Left lung (tissue), 10 donors: Measurements from ENCODE around the gene ARNT2. TPM values are rescaled to one million over a fixed set of nuclear protein-coding genes. Genes with fewer than 3 reads are reported as not detected.
A peak's percentile ranks its signal among the peaks of the same experiment; 100 is the strongest.

Source experiments
- ATAC-seq: fragments of 200-7000 bp; cut with Tn5 transposase; one replicate; pipeline ENCODE4 v1.9.1; 2020; ENCODE audit warnings: moderate library complexity
- DNase-seq, 4 donors: peaks; one replicate each; pipeline ENCODE4 v3.0.0-alpha.2; 2013 to 2020
- H3K27ac ChIP-seq, 2 donors: fragments of 200-600 bp; sonication (generic) in 1 of 2; one replicate each; pipeline versions ENCODE4 v1.5.0 to v1.8.0; 2020 to 2021
- H3K27me3 ChIP-seq, 2 donors: fragments of 200-600 bp; sonication (generic) in 1 of 2; one replicate each; pipeline versions ENCODE4 v1.5.0 to v1.8.0; 2020 to 2021
- H3K36me3 ChIP-seq, 2 donors: fragments of 200-600 bp; sonication (generic) in 1 of 2; one replicate each; pipeline versions ENCODE4 v1.5.0 to v1.8.0; 2020 to 2021
- H3K4me1 ChIP-seq, 2 donors: fragments of 200-600 bp; one replicate each; pipeline ENCODE4 v1.8.0; 2021
- H3K4me3 ChIP-seq, 2 donors: fragments of 200-600 bp; sonication (generic) in 1 of 2; one replicate each; pipeline versions ENCODE4 v1.5.0 to v1.8.0; 2020 to 2021; ENCODE audit warnings: mild to moderate bottlenecking in 1 of 2
- H3K9me3 ChIP-seq, 2 donors: fragments of 200-600 bp; sonication (generic) in 1 of 2; one replicate each; pipeline versions ENCODE4 v1.5.0 to v1.8.0; 2020 to 2021
- intact Hi-C, 2 donors: fragments of 100-400 bp; cut with DNase I; formaldehyde crosslinking; loops; one replicate each; pipeline versions ENCODE4 v1.11.2 to v1.14.2; 2022
- polyA plus RNA-seq, 6 donors: library from polyadenylated mRNA; unstranded; fragments of 120-200 nt; gene quantifications; one replicate each; pipeline ENCODE4 v1.2.1, GENCODE V29; 2013; ENCODE audit not compliant: insufficient read length in 6 of 6
- total RNA-seq, 2 donors: library from RNA; stranded (reverse); fragmentation: NEBNext Ultra II Directional; extraction: Animal tissue kit (Norgen Biotek cat#: 25700); gene quantifications; one replicate each; pipeline ENCODE4 v1.2.1, GENCODE V29; 2021
- TF ChIP-seq, protein P1 (sequence below), 2 donors: fragments of 200-600 bp; sonication (generic) in 1 of 2; IDR thresholded peaks; one replicate each; pipeline versions ENCODE4 v1.5.0 to v1.8.0; 2021; ENCODE audit warnings: antibody characterized with exemption in 2 of 2
- donor health status: DM: no; HTN: yes; CAD: no.
- donor health status: DM: no; HTN: no; CAD: no.

The ARNT2 gene
- total and polyA plus RNA-seq, 8 donors = 9.7 to 50.8 (median 33.7) TPM

DNA sequence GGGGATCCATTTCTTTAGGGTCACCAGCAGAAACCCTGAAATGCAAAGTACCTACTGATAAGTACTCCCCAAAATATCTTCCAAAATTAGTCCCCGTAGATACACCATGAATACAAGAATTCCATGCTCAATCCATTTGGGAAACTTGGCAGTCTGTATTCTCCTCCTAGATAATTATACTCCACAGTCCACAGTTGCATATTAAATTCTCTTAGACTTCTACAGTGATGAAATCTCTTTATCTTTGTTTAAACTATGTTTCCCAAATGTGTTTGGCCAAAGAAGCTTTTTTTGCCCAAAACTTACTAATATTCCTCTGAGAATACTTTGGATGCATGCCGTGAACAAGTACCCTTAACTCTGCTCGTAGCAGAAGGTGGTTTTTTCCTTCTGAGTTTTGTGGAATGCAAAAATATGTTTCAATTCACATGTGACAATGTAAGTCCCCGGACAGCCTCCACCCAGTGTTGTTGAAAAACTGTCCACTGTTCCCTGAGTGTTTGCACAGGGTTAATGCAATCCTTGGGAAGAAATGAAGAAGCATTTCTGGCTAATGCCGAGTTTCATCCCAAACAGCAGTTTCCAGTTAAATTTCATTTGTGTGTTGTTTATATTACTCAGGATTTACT is 126.7 kb downstream of the ARNT2 start:
- Histone ChIP-seq H3K4me3 (no peak overlapping the region), H3K4me1 (peaks cover 10 to 13% of the 10 kb centered on the region in 2 donors), H3K27me3 (no peaks in the 10 kb centered on the region), H3K9me3 (no peaks in the 10 kb centered on the region), H3K27ac (peak overlapping the region in 1 of 2 donors; percentile 13), H3K36me3 (no peaks in the 10 kb centered on the region)
- DNase-seq (no peak), ATAC-seq (peak; percentile 53)
- TF ChIP-seq, protein P1, sequence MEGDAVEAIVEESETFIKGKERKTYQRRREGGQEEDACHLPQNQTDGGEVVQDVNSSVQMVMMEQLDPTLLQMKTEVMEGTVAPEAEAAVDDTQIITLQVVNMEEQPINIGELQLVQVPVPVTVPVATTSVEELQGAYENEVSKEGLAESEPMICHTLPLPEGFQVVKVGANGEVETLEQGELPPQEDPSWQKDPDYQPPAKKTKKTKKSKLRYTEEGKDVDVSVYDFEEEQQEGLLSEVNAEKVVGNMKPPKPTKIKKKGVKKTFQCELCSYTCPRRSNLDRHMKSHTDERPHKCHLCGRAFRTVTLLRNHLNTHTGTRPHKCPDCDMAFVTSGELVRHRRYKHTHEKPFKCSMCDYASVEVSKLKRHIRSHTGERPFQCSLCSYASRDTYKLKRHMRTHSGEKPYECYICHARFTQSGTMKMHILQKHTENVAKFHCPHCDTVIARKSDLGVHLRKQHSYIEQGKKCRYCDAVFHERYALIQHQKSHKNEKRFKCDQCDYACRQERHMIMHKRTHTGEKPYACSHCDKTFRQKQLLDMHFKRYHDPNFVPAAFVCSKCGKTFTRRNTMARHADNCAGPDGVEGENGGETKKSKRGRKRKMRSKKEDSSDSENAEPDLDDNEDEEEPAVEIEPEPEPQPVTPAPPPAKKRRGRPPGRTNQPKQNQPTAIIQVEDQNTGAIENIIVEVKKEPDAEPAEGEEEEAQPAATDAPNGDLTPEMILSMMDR (IDR thresholded peaks at IDR 0.05) = no peak
- intact Hi-C loops = no loop called here

DNA sequence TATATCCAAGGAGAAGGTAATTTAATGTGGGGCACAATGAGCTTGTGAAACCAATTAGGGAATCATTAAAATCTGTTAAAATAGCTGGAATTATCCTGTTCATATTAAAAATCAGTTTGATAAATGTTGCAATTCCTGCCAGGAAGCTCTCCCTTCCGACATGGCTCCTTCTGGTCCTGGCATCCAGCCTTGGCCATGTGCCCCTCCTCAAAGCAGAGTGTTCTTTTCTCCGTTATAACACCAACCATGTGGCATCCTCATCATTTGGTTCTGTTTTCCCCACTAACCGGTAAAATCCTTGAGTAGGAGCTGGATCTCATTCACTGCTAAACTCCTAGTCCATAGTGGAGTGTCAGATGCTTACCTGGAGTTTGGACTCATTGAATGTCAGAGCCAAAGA is 127.2 kb downstream of the ARNT2 start:
- Histone ChIP-seq H3K4me1 (peaks cover 10 to 13% of the 10 kb centered on the region in 2 donors), H3K36me3 (no peaks in the 10 kb centered on the region), H3K9me3 (no peaks in the 10 kb centered on the region), H3K4me3 (no peak overlapping the region), H3K27ac (peak overlapping the region in 1 of 2 donors; percentile 13), H3K27me3 (no peaks in the 10 kb centered on the region)
- ATAC-seq = peak; percentile 24
- DNase-seq = no peak
- intact Hi-C loops = no loop called here
- TF ChIP-seq, protein P1 (IDR thresholded peaks at IDR 0.05) = no peak

DNA sequence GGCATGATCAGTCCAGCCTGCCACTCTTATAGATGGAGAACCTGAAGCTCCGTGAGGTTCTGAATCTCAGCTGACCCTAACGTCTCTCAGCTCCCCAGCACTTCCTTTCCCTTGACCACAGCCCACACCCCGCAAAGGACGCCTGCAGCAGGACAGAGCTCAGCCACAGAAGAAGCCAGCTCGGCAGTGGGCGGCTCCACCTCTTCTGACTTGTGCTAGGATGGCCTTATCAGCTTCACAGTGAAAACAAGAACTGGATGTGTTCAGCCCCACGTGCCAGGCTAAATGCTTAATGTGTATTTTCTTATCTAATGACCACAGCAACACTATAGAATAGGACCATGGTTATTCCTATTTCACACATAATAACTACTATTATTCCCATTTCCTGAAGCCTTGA is 127.6 kb downstream of the ARNT2 start:
- H3K4me1 ChIP-seq = peaks cover 10 to 13% of the 10 kb centered on the region in 2 donors
- intact Hi-C loops = no loop called here
- H3K36me3 ChIP-seq = no peaks in the 10 kb centered on the region
- H3K27me3 ChIP-seq = no peaks in the 10 kb centered on the region
- peak overlapping the region in 1 of 2 donors; percentile 13 for H3K27ac ChIP-seq
- no peak for DNase-seq
- no peaks in the 10 kb centered on the region for H3K9me3 ChIP-seq
- TF ChIP-seq, protein P1 (IDR thresholded peaks at IDR 0.05) = no peak
- peak; percentile 36 for ATAC-seq
- no peak overlapping the region for H3K4me3 ChIP-seq

DNA sequence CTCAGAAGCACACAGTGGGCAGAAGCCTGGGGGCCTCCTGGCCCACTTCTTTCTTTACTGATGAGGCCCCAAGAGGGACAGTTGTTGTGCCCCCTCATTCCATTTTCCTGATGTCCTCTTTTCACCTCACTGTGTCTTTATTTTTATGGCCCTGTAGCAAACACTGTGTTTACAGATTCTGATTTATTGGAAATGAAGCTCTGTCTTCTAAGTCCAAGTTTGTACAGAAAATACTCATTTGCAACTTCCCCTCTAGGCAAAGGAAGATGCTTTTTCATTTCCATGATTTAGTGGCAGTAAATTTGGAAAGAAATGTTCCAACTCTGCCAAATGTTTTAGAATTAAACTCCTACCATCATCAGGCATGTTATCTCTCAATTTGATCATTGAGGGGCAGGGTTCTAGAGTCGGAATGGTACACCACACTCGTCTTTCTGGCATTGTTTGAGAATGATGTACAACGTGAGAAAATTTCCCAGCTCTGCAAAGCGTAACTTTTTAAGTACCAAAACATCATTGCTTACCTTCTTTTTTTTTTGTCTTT is 129.7 kb downstream of the ARNT2 start:
- Histone ChIP-seq H3K27ac (no peak overlapping the region), H3K4me1 (peaks cover 10 to 13% of the 10 kb centered on the region in 2 donors), H3K9me3 (no peaks in the 10 kb centered on the region), H3K27me3 (no peaks in the 10 kb centered on the region), H3K4me3 (no peak overlapping the region), H3K36me3 (no peaks in the 10 kb centered on the region)
- intact Hi-C loops = no loop called here
- ATAC-seq = no peak
- no peak for DNase-seq
- TF ChIP-seq, protein P1 (IDR thresholded peaks at IDR 0.05) = no peak

- Histone ChIP-seq H3K4me1 (peaks cover 5 to 7% of the 10 kb centered on the region in 2 donors), H3K27me3 (no peaks in the 10 kb centered on the region), H3K36me3 (no peaks in the 10 kb centered on the region), H3K9me3 (no peaks in the 10 kb centered on the region), H3K27ac (no peak overlapping the region), H3K4me3 (no peak overlapping the region)
- DNase-seq (no peak), ATAC-seq (no peak)
- TF ChIP-seq, protein P1 (IDR thresholded peaks at IDR 0.05) = no peak
- intact Hi-C loops = no loop called here
Measured at GRCh38 chr15:80536231-80536630, 132.0 kb downstream of the ARNT2 start.
